GM10266 (cell line): Measurements from ENCODE around the gene APOBEC3B.
A peak's percentile ranks its signal among the peaks of the same experiment; 100 is the strongest.
"Not testable (repeated sequence)": the region's sequence is repeated elsewhere in the genome, so short reads cannot be mapped to it uniquely, and the experiment has no call there.

Experiments
- DNase-seq: peaks from one replicate; pipeline ENCODE4 v3.0.0; 2012; ENCODE audit errors: extremely low spot score
- CTCF ChIP-seq: IDR thresholded peaks from 2 replicates; pipeline ENCODE4 v1.5.1; 2012; ENCODE audit warnings: mild to moderate bottlenecking, low read depth; ENCODE audit not compliant: control insufficient read depth, insufficient read depth; ENCODE audit errors: missing control alignments

The APOBEC3B gene

GRCh38 chr22:38996105-38996504 is 14.0 kb downstream of the APOBEC3B start:
- TF ChIP-seq CTCF, result no peak
- no peak for DNase-seq

GRCh38 chr22:38997518-38997917 is 15.4 kb downstream of the APOBEC3B start:
- no peak for DNase-seq
- TF ChIP-seq CTCF, result no peak

- TF ChIP-seq CTCF, result peak; percentile 75
- peak; percentile 80 for DNase-seq
These were observed 21.1 kb downstream of the APOBEC3B start for GRCh38 chr22:39003165-39003638.

- no peak for DNase-seq
- no peak for TF ChIP-seq CTCF
These were observed 25.0 kb downstream of the APOBEC3B start for GRCh38 chr22:39007177-39007576.

- DNase-seq, result not testable (repeated sequence)
These were observed 26.2 kb downstream of the APOBEC3B start for GRCh38 chr22:39008271-39008850.

- TF ChIP-seq CTCF, result no peak
- DNase-seq, result no peak
These were observed 28.8 kb downstream of the APOBEC3B start for GRCh38 chr22:39010946-39011345.

GRCh38 chr22:39012533-39013511 is 30.7 kb downstream of the APOBEC3B start:
- DNase-seq, result no peak
- TF ChIP-seq CTCF, result no peak

- not testable (repeated sequence) for DNase-seq
These were observed 31.4 kb downstream of the APOBEC3B start for GRCh38 chr22:39013561-39013941.
